ENCODE measurements around the gene UGT1A8.
"Not testable (repeated sequence)": the region's sequence is repeated elsewhere in the genome, so short reads cannot be mapped to it uniquely, and the experiment has no call there.

Gene UGT1A8

DNA sequence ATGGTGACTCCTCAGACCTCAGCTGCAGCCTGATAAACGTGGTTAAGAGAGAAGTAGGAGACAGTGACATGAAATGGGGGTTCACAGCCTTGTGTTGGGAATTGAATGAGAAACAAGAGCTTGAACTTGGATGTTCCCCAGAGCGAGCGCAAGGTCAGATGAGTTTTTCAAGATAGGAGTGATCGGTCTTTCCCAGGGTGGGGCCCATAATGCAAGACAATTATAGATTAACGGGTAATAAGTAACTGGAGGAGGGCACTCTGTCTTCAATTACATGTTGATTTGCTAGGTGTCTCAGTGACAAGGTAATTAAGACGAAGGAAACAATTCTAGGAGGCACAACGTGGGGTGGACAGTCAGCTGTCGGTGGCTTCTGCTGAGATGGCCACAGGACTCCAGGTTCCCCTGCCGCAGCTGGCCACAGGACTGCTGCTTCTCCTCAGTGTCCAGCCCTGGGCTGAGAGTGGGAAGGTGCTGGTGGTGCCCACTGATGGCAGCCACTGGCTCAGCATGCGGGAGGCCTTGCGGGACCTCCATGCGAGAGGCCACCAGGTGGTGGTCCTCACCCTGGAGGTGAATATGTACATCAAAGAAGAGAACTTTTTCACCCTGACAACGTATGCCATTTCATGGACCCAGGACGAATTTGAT, 95.3 kb downstream of the UGT1A8 start, which contains the start of gene UGT1A5:
Gene UGT1A5 (plus strand): TSS at position 297 of the 651 bp plus-strand sequence. CDS start 85 bp downstream, at position 382.
- Mint-ChIP-seq H3K27me3 (peaks cover 46% of the 10 kb centered on the region), H3K4me1 (peaks cover 24% of the 10 kb centered on the region), H3K4me3 (no peak within 1 kb of the TSS), H3K27ac (no peak within 1 kb of the TSS), H3K9me3 (no peaks in the 10 kb centered on the region)
- ATAC-seq (no peak), DNase-seq (no peak)

DNA sequence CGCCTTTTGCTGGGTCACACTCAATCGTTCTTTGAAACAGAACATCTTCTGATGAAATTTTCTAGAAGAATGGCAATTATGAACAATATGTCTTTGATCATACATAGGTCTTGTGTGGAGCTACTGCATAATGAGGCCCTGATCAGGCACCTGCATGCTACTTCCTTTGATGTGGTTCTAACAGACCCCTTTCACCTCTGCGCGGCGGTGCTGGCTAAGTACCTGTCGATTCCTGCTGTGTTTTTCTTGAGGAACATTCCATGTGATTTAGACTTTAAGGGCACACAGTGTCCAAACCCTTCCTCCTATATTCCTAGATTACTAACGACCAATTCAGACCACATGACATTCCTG, 95.8 kb downstream of the UGT1A8 start:
- no peak for DNase-seq
- H3K27ac Mint-ChIP-seq: no peak overlapping the region
- H3K4me1 Mint-ChIP-seq: peaks cover 24% of the 10 kb centered on the region
- no peak overlapping the region for H3K4me3 Mint-ChIP-seq
- peaks cover 51% of the 10 kb centered on the region for H3K27me3 Mint-ChIP-seq
- no peaks in the 10 kb centered on the region for H3K9me3 Mint-ChIP-seq
- no peak for ATAC-seq

DNA sequence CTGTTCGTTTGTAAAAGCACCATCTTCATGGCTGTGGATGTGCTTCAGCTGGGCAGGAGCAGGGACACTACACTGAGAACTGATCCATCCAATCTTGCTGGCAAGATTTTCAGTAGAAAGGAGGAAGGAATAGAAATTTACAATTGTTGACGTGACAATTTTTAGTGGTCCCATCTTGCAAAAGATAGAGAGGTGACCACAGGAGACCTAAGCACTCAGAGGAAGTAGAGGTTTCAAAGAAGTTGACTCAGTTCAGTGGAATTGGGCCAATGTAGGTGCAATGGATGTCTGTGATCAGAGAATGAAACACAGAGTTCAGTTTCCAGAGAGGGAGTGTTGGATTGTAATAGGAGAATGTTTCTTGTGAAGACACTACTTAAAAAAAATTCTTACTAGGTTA, 96.7 kb downstream of the UGT1A8 start:
- no peak for DNase-seq
- H3K27ac Mint-ChIP-seq: no peak overlapping the region
- H3K27me3 Mint-ChIP-seq: peaks cover 60% of the 10 kb centered on the region
- H3K9me3 Mint-ChIP-seq: no peaks in the 10 kb centered on the region
- no peak overlapping the region for H3K4me3 Mint-ChIP-seq
- peaks cover 24% of the 10 kb centered on the region for H3K4me1 Mint-ChIP-seq
- ATAC-seq: no peak

DNA sequence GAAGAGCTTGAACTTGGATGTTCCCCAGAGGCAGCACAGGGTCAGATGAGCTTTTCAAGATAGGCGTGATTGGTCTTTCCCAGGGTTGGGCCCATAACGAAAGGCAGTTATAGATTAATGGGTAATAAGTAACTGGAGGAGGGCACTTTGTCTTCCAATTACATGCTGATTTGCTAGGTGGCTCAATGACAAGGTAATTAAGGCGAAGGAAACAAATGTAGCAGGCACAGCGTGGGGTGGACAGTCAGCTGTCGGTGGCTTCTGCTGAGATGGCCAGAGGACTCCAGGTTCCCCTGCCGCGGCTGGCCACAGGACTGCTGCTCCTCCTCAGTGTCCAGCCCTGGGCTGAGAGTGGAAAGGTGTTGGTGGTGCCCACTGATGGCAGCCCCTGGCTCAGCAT, 101.1 kb downstream of the UGT1A8 start, which contains the start of gene UGT1A4:
Gene UGT1A4 (plus strand): TSS at position 185 of the 400 bp plus-strand sequence. CDS start 85 bp downstream, at position 270.
- no peak within 1 kb of the TSS for H3K27ac Mint-ChIP-seq
- H3K27me3 Mint-ChIP-seq: peaks cover 56% of the 10 kb centered on the region
- H3K4me1 Mint-ChIP-seq: peaks cover 11% of the 10 kb centered on the region
- ATAC-seq: no peak
- H3K9me3 Mint-ChIP-seq: no peaks in the 10 kb centered on the region
- DNase-seq: no peak
- no peak within 1 kb of the TSS for H3K4me3 Mint-ChIP-seq

- Mint-ChIP-seq H3K4me1 (no peaks in the 10 kb centered on the region), H3K27me3 (peaks cover 53% of the 10 kb centered on the region), H3K27ac (no peak within 1 kb of the TSS), H3K4me3 (no peak within 1 kb of the TSS), H3K9me3 (peaks cover 0 to 8% of the 10 kb centered on the region in 2 donors)
- DNase-seq (no peak), ATAC-seq (no peak)
Measured at GRCh38 chr2:233728723-233729301, 111.4 kb downstream of the UGT1A8 start, which contains the start of gene UGT1A3. Gene UGT1A3, plus strand, starts transcription at chr2:233729042. Its CDS starts 85 bp downstream, at chr2:233729127.

- not testable (repeated sequence) for DNase-seq, ATAC-seq, H3K9me3 Mint-ChIP-seq, H3K4me3 Mint-ChIP-seq, H3K4me1 Mint-ChIP-seq, H3K27ac Mint-ChIP-seq
- peaks cover 62% of the 10 kb centered on the region for H3K27me3 Mint-ChIP-seq
Measured at GRCh38 chr2:233736868-233737653, 119.6 kb downstream of the UGT1A8 start.

GRCh38 chr2:233740870-233741269, 123.4 kb downstream of the UGT1A8 start:
- Mint-ChIP-seq H3K27ac (no peak overlapping the region), H3K27me3 (peaks cover 42% of the 10 kb centered on the region), H3K4me1 (no peaks in the 10 kb centered on the region), H3K9me3 (no peaks in the 10 kb centered on the region), H3K4me3 (no peak overlapping the region)
- no peak for ATAC-seq
- no peak for DNase-seq

- H3K4me1 Mint-ChIP-seq: no peaks in the 10 kb centered on the region
- H3K27ac Mint-ChIP-seq: no peak overlapping the region
- H3K9me3 Mint-ChIP-seq: no peaks in the 10 kb centered on the region
- no peak for ATAC-seq
- peaks cover 45% of the 10 kb centered on the region for H3K27me3 Mint-ChIP-seq
- H3K4me3 Mint-ChIP-seq: no peak overlapping the region
- DNase-seq: no peak
Measured at GRCh38 chr2:233743464-233744259, 126.2 kb downstream of the UGT1A8 start.

- Mint-ChIP-seq H3K27ac (peak overlapping the region in 1 of 2 donors; percentile 75), H3K27me3 (peaks cover 44% of the 10 kb centered on the region), H3K4me1 (no peaks in the 10 kb centered on the region), H3K4me3 (no peak overlapping the region), H3K9me3 (peaks cover 8% of the 10 kb centered on the region in 2 donors)
- DNase-seq: no peak
- no peak for ATAC-seq
Measured at GRCh38 chr2:233745073-233745755, 127.8 kb downstream of the UGT1A8 start.

DNA sequence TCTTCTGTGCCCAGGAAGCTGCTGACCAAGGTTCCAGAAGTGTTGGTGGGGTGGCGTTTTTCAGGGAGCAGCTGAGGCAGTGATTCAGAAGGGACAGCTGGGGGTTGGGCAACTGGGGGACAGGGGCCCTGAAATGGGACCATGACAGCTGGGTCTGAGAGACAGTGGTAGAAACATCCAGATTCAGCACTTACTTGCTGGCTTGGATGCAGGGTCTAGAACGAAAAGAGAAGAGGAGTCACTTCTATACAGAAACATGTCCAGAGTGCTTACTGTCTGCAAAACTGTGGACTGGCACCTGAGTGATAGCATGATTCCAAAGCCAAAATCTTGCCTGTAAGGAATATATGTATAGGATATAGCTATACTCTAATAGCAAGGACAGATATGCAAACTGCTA, 128.4 kb downstream of the UGT1A8 start:
- H3K27ac Mint-ChIP-seq: peak overlapping the region in 1 of 2 donors; percentile 75
- DNase-seq, ATAC-seq, H3K4me1 Mint-ChIP-seq, H3K4me3 Mint-ChIP-seq: not testable (repeated sequence)
- H3K9me3 Mint-ChIP-seq: peaks cover 8 to 15% of the 10 kb centered on the region in 2 donors
- peaks cover 42% of the 10 kb centered on the region for H3K27me3 Mint-ChIP-seq

DNA sequence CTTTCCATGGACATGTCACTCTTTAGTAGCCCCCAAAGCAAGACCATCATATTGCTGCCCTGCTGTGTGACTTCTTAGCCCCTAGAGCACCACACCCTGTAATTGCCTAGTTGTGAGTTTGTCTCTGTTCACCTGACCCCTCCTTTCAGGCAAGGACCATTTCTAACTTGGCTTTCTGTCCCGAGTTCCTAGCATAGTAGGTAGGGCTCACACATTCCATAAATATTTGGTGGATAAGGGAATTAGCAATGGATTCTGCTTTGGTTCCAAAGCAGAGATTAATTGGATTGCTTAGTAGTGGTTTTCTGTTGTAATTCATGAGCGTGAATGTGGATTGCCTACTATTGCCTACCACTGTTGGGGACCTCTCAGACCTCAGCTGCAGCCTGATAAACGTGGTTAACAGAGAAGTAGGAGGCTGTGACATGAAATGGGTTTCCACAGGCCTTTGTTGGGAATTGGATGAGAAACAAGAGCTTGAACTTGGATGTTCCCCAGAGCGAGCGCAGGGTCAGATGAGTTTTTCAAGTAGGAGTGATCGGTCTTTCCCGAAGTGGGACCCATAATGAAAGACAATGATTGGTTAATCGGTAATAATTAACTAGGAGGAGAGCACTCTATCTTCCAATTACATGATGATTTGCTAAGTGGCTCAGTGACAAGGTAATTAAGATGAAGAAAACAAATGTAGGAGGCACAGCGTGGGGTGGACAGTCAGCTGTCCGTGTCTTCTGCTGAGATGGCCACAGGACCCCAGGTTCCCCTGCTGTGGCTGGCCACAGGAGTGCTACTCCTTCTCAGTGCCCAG, 129.2 kb downstream of the UGT1A8 start:
- DNase-seq (no peak), ATAC-seq (no peak)
- peaks cover 11 to 23% of the 10 kb centered on the region in 2 donors for H3K9me3 Mint-ChIP-seq

GRCh38 chr2:233747283-233747544, 129.8 kb downstream of the UGT1A8 start:
- Mint-ChIP-seq H3K9me3 (peaks cover 14 to 27% of the 10 kb centered on the region in 2 donors), H3K27ac (no peak overlapping the region), H3K4me1 (no peaks in the 10 kb centered on the region), H3K27me3 (peaks cover 42% of the 10 kb centered on the region), H3K4me3 (no peak overlapping the region)
- ATAC-seq: no peak
- DNase-seq: no peak

More for the DNA sequence above, 129.2 kb downstream of the UGT1A8 start:
- no peak overlapping the region for H3K27ac Mint-ChIP-seq
- H3K27me3 Mint-ChIP-seq: peaks cover 42% of the 10 kb centered on the region
- H3K4me1 Mint-ChIP-seq: no peaks in the 10 kb centered on the region
- no peak overlapping the region for H3K4me3 Mint-ChIP-seq

DNA sequence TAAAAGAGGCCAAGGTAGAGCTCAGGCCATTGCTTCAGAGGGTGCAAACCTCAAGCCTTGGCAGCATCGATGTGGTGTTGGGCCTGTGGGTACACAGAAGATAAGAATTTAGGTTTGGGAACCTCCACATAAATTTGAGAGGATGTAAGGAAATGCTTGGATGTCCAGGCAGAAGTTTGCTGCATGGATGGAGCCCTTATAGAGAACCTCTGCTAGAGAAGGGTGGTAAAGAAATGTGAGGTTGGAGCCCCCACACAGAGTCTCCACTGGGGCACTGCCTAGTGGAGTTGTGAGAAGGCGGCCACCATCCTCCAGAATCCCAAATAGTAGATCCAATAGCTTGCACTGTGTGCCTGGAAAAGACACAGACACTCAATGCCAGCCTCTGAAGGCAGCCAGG, 133.3 kb downstream of the UGT1A8 start:
- H3K4me1 Mint-ChIP-seq, H3K27ac Mint-ChIP-seq, H3K4me3 Mint-ChIP-seq, DNase-seq, ATAC-seq: not testable (repeated sequence)
- peaks cover 36% of the 10 kb centered on the region for H3K27me3 Mint-ChIP-seq
- H3K9me3 Mint-ChIP-seq: peaks cover 14 to 27% of the 10 kb centered on the region in 2 donors

Data from stimulated activated naive CD8-positive, alpha-beta T cell treated with anti-CD3 and anti-CD28 coated beads, Interleukin-15, amount 100 ng/mL, for 72 hours (primary cell).